Fibroblast of pulmonary artery (primary cell): ENCODE data around the gene CHCHD4.

Source experiments
- DNase-seq: peaks from one replicate; pipeline ENCODE4 v3.0.0-alpha.2; 2010; ENCODE audit warnings: low read depth
- H3K4me3 ChIP-seq: replicated peaks from 2 replicates; pipeline ENCODE4 v1.5.1; 2011; ENCODE audit warnings: low read depth, mild to moderate bottlenecking, control low read depth, low read length, moderate library complexity
- TF ChIP-seq, protein P1 (sequence below): IDR thresholded peaks from 2 replicates; pipeline ENCODE4 v1.5.1; 2011; ENCODE audit warnings: mild to moderate bottlenecking, control low read depth, low read length, inconsistent platforms; ENCODE audit errors: missing control alignments

Gene CHCHD4

GRCh38 chr3:14140668-14141067 lies 16.0 kb upstream of the CHCHD4 start:
- TF ChIP-seq, protein P1, sequence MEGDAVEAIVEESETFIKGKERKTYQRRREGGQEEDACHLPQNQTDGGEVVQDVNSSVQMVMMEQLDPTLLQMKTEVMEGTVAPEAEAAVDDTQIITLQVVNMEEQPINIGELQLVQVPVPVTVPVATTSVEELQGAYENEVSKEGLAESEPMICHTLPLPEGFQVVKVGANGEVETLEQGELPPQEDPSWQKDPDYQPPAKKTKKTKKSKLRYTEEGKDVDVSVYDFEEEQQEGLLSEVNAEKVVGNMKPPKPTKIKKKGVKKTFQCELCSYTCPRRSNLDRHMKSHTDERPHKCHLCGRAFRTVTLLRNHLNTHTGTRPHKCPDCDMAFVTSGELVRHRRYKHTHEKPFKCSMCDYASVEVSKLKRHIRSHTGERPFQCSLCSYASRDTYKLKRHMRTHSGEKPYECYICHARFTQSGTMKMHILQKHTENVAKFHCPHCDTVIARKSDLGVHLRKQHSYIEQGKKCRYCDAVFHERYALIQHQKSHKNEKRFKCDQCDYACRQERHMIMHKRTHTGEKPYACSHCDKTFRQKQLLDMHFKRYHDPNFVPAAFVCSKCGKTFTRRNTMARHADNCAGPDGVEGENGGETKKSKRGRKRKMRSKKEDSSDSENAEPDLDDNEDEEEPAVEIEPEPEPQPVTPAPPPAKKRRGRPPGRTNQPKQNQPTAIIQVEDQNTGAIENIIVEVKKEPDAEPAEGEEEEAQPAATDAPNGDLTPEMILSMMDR: no peak
- DNase-seq: no peak

DNA sequence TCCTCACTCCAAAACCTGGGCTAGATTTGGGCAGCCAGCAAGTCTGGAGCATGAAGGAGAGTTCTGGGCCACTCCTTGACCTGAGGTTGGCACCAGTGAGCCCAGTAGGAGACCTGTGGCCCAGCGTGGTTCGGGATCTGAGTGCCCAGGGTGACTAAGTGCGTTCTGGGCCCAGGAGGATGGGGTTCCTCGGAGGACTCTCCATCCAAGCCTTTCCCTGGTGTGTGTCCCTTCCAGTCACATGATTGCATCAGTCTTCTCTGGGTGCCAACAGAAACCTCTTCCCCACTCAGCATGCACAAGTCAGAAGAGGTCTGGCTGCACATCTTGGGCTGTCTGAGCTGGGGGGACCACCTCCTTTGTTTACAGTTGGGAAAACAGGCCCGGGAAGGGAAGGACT lies 15.1 kb upstream of the CHCHD4 start:
- H3K4me3 ChIP-seq: no peak overlapping the region
- TF ChIP-seq, protein P1: no peak
- DNase-seq: no peak

More at GRCh38 chr3:14140668-14141067, 16.0 kb upstream of the CHCHD4 start:
- H3K4me3 ChIP-seq: no peak overlapping the region

DNA sequence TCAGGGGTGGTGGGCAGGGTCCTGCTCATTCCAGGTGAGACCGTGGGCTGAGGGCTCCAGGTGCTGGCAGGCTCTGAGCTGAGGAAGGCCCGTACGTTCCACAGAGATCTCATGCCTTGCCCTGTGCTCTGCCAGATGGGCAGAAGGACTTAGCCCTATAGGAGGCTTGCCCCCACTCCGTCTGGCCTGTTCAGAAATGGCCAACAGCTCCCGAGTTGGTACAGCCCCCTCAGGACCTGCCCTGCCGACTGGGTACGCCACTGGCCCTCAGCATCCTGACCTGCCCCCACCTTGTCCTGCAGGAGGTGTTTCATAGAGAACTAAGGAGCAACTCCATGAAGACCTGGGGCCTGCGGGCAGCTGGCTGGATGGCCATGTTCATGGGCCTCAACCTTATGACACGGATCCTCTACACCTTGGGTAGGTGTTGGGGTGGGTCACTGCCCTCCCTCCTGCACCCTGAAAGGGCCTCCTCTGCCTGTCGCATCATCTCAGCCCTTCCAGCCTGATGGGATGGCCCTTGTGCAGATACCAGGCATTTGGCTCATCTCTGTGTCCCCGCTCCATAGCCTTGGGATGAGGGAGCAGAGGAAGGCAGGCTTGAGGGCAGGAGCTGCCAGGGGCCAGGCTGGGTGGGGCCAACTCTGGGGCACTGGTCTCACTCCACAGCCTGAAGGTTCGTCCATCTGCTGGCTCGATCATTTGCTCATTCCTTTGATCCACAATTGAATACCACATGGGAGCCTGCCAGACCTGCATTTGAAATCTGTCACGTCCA lies 14.4 kb upstream of the CHCHD4 start:
- no peak for DNase-seq
- TF ChIP-seq, protein P1: no peak
- no peak overlapping the region for H3K4me3 ChIP-seq

- no peak overlapping the region for H3K4me3 ChIP-seq
- no peak for DNase-seq
- TF ChIP-seq, protein P1: no peak
These were observed 13.6 kb upstream of the CHCHD4 start for GRCh38 chr3:14138109-14138877.

GRCh38 chr3:14137445-14137844 lies 12.8 kb upstream of the CHCHD4 start:
- TF ChIP-seq, protein P1: no peak
- H3K4me3 ChIP-seq: no peak overlapping the region
- DNase-seq: no peak

- TF ChIP-seq, protein P1: no peak
- no peak for DNase-seq
- no peak overlapping the region for H3K4me3 ChIP-seq
These were observed 12.3 kb upstream of the CHCHD4 start for GRCh38 chr3:14137004-14137403.
